Measurements from ENCODE around the gene LAMB3. TPM values are rescaled to one million over a fixed set of nuclear protein-coding genes. Genes with fewer than 3 reads are reported as not detected.

Gene LAMB3
- polyA plus RNA-seq, 1 donor (not counting 4 experiments of a cell fraction or from before 2014, with no cell fraction given): 659 TPM

DNA sequence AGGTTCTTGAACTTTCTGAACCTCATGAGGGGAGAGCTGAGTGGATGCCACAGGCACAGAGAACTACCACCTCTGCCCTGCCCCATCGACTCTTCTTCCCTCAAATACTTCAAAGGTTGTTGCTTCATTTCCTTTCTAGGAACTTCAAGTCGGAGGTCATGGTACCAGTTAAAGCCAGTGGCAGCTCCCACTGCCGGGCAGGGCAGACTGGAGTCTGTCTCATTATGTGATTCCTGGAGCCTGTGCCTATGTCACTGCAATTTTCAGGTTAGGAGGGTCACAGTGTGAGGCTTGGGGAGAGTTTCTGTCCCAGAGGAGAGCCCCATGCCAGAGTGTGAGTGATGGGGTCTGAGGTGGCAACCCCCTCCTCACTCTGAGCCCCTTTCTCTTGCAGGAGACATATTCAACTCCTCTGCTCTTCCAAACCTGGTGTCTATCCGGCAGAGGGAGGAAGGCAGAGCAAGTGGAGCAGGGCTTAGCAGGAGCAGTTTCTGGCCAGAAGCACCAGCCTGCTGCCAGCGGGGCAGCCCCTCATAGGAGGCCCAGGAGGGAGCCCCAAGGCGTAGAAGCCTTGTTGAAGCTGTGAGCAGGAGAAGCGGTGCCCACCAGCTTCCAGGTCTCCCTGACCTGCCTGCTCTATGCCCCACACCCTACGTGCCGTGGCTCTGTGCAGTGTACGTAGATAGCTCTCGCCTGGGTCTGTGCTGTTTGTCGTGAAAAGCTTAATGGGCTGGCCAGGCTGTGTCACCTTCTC, 39.4 kb downstream of the LAMB3 start:
- Histone ChIP-seq H3K9me3 (ENCODE audit: control insufficient read depth, low read depth, low read length) (no peaks in the 10 kb centered on the region), H4K20me1 (ENCODE audit: control insufficient read depth, extremely low read depth, insufficient read depth, low read length) (peaks cover 52% of the 10 kb centered on the region), H3K4me2 (ENCODE audit: control insufficient read depth, extremely low read depth, insufficient read depth, low read depth, low read length) (no peak overlapping the region), H3K27ac (ENCODE audit: control insufficient read depth, insufficient read depth, low read length) (peak overlapping the region; percentile 6), H3K4me1 (ENCODE audit: control insufficient read depth, extremely low read depth, insufficient read depth, low read length) (peaks cover 4% of the 10 kb centered on the region), H3K4me3 (ENCODE audit: control insufficient read depth in 2 of 3, extremely low read depth in 1 of 3, insufficient read depth in 2 of 3, low read depth in 1 of 3, low read length in 3 of 3) (no peak overlapping the region), H3K27me3 (ENCODE audit: control insufficient read depth, extremely low read depth, insufficient read depth, low read length) (no peaks in the 10 kb centered on the region), H3K9ac (ENCODE audit: control insufficient read depth, extremely low read depth, insufficient read depth, low read length) (no peak overlapping the region), H3K79me2 (ENCODE audit: control insufficient read depth, insufficient read depth, low read length) (no peaks in the 10 kb centered on the region), H3K36me3 (ENCODE audit: control insufficient read depth in 2 of 2, extremely low read depth in 1 of 2, insufficient read depth in 2 of 2, low read length in 2 of 2) (peaks cover 25 to 39% of the 10 kb centered on the region in 2 experiments), H3K9me1 (ENCODE audit: control insufficient read depth, extremely low read depth, insufficient read depth, low read length) (peaks cover 2% of the 10 kb centered on the region), H2AFZ (ENCODE audit: control insufficient read depth, low read length) (no peak overlapping the region)
- DNase-seq (ENCODE audit: low read depth, low spot score) (peak; percentile 26), FAIRE-seq (peak; percentile 44)
- dilution Hi-C loops (cut with MboI; ENCODE audit: extremely low pct_ligation_motif_present, low sequenced_read_pairs): no loop called here
- TF ChIP-seq, protein P1, sequence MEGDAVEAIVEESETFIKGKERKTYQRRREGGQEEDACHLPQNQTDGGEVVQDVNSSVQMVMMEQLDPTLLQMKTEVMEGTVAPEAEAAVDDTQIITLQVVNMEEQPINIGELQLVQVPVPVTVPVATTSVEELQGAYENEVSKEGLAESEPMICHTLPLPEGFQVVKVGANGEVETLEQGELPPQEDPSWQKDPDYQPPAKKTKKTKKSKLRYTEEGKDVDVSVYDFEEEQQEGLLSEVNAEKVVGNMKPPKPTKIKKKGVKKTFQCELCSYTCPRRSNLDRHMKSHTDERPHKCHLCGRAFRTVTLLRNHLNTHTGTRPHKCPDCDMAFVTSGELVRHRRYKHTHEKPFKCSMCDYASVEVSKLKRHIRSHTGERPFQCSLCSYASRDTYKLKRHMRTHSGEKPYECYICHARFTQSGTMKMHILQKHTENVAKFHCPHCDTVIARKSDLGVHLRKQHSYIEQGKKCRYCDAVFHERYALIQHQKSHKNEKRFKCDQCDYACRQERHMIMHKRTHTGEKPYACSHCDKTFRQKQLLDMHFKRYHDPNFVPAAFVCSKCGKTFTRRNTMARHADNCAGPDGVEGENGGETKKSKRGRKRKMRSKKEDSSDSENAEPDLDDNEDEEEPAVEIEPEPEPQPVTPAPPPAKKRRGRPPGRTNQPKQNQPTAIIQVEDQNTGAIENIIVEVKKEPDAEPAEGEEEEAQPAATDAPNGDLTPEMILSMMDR (optimal IDR thresholded peaks at IDR 0.05 in 1 of 3, IDR thresholded peaks at IDR 0.05 in 1 of 3, conservative IDR thresholded peaks at IDR 0.05 in 1 of 3; ENCODE audit: extremely low read depth in 1 of 3, insufficient read depth in 2 of 3, low read length in 3 of 3): no peak
- TF ChIP-seq EZH2 (IDR thresholded peaks at IDR 0.05; ENCODE audit: low read length): no peak

DNA sequence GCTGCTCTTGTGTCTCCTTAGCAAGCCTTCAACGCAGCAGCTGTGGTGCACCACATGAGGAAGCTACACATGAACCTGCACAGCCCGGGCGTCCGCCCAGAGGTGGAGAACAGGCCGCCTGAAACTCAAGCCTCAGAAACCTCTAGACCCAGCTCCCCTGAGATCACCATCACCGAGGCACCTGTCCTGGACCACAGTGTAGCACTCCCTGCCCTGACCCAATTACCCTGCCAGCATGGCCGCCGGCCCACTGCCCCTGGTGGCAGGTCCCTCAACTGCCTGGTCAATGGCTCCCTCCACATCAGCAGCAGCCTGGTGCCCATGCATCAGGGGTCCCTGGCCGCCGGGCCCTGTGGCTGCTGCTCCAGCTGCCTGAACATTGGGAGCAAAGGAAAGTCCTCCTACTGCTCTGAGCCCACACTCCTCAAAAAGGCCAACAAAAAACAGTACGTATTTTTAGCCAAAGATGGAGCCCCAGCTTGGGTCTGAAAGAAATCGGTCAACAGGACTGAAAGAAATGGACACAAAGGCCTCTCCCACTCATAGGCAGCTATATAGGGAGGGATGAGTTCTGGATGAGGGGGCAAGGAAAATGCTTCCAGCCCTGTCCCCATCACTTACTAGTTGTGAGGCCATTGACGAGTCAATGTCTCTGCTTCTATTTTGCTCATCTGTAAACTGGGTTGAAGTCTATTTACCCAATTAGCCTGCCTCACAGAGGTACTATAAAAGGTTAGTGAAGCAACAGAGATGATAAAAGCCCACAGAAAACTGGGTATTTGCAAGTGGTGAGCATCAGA, 40.3 kb downstream of the LAMB3 start:
- DNase-seq (ENCODE audit: low read depth, low spot score) (peak; percentile 41), FAIRE-seq (no peak)
- no peak overlapping the region for H3K9ac ChIP-seq (ENCODE audit: control insufficient read depth, extremely low read depth, insufficient read depth, low read length)
- no peaks in the 10 kb centered on the region for H3K9me3 ChIP-seq (ENCODE audit: control insufficient read depth, low read depth, low read length)
- H2AFZ ChIP-seq (ENCODE audit: control insufficient read depth, low read length): no peak overlapping the region
- no peak for TF ChIP-seq EZH2 (IDR thresholded peaks at IDR 0.05; ENCODE audit: low read length)
- TF ChIP-seq, protein P1 (optimal IDR thresholded peaks at IDR 0.05 in 1 of 3, IDR thresholded peaks at IDR 0.05 in 1 of 3, conservative IDR thresholded peaks at IDR 0.05 in 1 of 3; ENCODE audit: extremely low read depth in 1 of 3, insufficient read depth in 2 of 3, low read length in 3 of 3): peak; percentile 29 to 46 (median 36)
- no peak overlapping the region for H3K4me3 ChIP-seq (ENCODE audit: control insufficient read depth in 2 of 3, extremely low read depth in 1 of 3, insufficient read depth in 2 of 3, low read depth in 1 of 3, low read length in 3 of 3)
- H3K9me1 ChIP-seq (ENCODE audit: control insufficient read depth, extremely low read depth, insufficient read depth, low read length): peaks cover 2% of the 10 kb centered on the region
- dilution Hi-C loops (cut with MboI; ENCODE audit: extremely low pct_ligation_motif_present, low sequenced_read_pairs): no loop called here
- peaks cover 46% of the 10 kb centered on the region for H4K20me1 ChIP-seq (ENCODE audit: control insufficient read depth, extremely low read depth, insufficient read depth, low read length)
- peaks cover 17 to 30% of the 10 kb centered on the region in 2 experiments for H3K36me3 ChIP-seq (ENCODE audit: control insufficient read depth in 2 of 2, extremely low read depth in 1 of 2, insufficient read depth in 2 of 2, low read length in 2 of 2)
- H3K79me2 ChIP-seq (ENCODE audit: control insufficient read depth, insufficient read depth, low read length): no peaks in the 10 kb centered on the region
- H3K4me2 ChIP-seq (ENCODE audit: control insufficient read depth, extremely low read depth, insufficient read depth, low read depth, low read length): no peak overlapping the region
- H3K4me1 ChIP-seq (ENCODE audit: control insufficient read depth, extremely low read depth, insufficient read depth, low read length): peaks cover 13% of the 10 kb centered on the region
- H3K27ac ChIP-seq (ENCODE audit: control insufficient read depth, insufficient read depth, low read length): no peak overlapping the region
- H3K27me3 ChIP-seq (ENCODE audit: control insufficient read depth, extremely low read depth, insufficient read depth, low read length): no peaks in the 10 kb centered on the region

All from keratinocyte (primary cell).